ENCODE data around the gene INO80. TPM values are rescaled to one million over a fixed set of nuclear protein-coding genes. Genes with fewer than 3 reads are reported as not detected.
A peak's percentile ranks its signal among the peaks of the same experiment; 100 is the strongest.

Gene INO80
- total RNA-seq, 2 donors from 2014 or later = 27.2 to 64.4 TPM

DNA sequence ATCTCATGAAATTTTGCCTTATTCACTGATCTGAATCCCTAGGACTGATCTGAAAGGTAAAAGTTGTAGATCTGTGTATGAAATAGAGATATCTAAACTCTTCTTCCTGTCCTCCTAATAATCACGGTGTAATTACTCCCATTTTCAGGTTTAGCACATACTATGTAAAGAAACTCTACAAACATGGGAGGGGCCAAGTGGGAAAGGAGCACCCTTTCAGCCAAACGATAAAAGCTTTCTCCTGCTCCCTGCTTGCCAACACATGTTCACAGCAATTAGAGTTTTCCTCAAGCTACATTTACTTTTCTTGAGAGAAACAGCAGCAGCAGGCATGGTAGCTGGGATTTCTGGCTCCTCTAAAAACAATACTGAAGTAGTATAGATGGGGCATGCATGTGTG lies 91.2 kb downstream of the INO80 start:
- peaks cover 13 to 44% of the 10 kb centered on the region in 2 donors for H3K4me1 ChIP-seq (ENCODE audit: control insufficient read depth in 1 of 2, low read depth in 2 of 2)
- no peak for ATAC-seq (ENCODE audit: insufficient number of reproducible peaks, low FRiP score, low read depth)
- no peaks in the 10 kb centered on the region for H3K9me3 ChIP-seq
- H3K4me3 ChIP-seq = no peak overlapping the region
- H3K36me3 ChIP-seq = no peaks in the 10 kb centered on the region
- TF ChIP-seq, protein P1, sequence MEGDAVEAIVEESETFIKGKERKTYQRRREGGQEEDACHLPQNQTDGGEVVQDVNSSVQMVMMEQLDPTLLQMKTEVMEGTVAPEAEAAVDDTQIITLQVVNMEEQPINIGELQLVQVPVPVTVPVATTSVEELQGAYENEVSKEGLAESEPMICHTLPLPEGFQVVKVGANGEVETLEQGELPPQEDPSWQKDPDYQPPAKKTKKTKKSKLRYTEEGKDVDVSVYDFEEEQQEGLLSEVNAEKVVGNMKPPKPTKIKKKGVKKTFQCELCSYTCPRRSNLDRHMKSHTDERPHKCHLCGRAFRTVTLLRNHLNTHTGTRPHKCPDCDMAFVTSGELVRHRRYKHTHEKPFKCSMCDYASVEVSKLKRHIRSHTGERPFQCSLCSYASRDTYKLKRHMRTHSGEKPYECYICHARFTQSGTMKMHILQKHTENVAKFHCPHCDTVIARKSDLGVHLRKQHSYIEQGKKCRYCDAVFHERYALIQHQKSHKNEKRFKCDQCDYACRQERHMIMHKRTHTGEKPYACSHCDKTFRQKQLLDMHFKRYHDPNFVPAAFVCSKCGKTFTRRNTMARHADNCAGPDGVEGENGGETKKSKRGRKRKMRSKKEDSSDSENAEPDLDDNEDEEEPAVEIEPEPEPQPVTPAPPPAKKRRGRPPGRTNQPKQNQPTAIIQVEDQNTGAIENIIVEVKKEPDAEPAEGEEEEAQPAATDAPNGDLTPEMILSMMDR (IDR thresholded peaks at IDR 0.05) = no peak
- peak overlapping the region; percentile 76 to 78 for H3K27ac ChIP-seq
- no peaks in the 10 kb centered on the region for H3K27me3 ChIP-seq (replicated peaks; ENCODE audit: insufficient read depth)
- no peak for DNase-seq (ENCODE audit: low spot score)

DNA sequence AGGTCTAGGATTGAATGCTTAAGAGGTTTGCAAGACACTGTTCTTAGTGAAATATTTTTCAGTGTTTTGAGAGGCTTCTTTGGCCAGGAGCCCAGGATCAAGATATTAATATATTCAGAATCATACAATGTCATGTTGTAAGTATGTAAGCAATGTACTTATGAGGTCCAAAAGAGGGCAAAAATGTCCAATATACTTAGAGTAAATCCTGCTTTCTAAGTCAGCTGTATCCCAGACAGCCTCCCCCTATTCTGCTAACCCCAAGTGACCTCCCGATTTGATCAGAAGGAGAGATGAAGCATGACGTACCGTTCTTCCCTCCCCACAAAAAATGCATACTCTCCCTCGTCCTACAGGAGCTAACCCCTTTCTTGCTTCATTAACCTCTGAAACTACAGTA lies 91.9 kb downstream of the INO80 start:
- Histone ChIP-seq H3K9me3 (no peaks in the 10 kb centered on the region), H3K27me3 (replicated peaks; ENCODE audit: insufficient read depth) (no peaks in the 10 kb centered on the region), H3K4me1 (ENCODE audit: control insufficient read depth in 1 of 2, low read depth in 2 of 2) (peaks cover 13 to 44% of the 10 kb centered on the region in 2 donors), H3K4me3 (peak overlapping the region; percentile 11), H3K27ac (peak overlapping the region; percentile 76 to 78), H3K36me3 (no peaks in the 10 kb centered on the region)
- no peak for DNase-seq (ENCODE audit: low spot score)
- TF ChIP-seq, protein P1 (IDR thresholded peaks at IDR 0.05) = no peak
- ATAC-seq (ENCODE audit: insufficient number of reproducible peaks, low FRiP score, low read depth) = no peak

DNA sequence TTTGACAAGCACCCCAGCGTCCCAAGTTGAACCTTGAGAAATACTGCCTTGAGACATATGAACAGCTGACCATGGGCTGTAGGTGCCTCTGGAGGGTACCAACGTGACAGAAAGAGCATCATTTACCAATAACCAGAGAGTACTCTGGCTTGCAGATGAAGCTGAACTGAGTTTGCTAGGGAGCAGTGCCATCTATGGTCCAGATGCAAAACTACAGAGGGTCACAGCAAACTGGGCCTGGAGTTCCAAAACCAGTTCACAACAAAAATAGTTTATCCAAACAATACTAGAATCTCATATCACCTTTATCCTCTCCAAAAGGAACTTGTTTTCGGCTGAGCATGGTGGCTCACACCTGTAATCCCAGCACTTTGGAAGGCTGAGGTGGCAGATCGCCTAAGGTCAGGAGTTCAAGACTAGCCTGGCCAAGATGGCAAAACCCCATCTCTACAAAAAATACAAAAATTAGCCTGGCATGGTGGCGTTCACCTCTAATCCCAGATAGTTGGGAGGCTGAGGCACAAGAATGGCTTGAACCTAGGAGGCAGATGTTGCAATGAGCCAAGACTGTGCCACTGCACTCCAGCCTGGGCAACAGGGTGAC lies 93.5 kb downstream of the INO80 start:
- H3K27ac ChIP-seq = peak overlapping the region; percentile 47 to 76
- H3K4me1 ChIP-seq (ENCODE audit: control insufficient read depth in 1 of 2, low read depth in 2 of 2) = peaks cover 13 to 53% of the 10 kb centered on the region in 2 donors

DNA sequence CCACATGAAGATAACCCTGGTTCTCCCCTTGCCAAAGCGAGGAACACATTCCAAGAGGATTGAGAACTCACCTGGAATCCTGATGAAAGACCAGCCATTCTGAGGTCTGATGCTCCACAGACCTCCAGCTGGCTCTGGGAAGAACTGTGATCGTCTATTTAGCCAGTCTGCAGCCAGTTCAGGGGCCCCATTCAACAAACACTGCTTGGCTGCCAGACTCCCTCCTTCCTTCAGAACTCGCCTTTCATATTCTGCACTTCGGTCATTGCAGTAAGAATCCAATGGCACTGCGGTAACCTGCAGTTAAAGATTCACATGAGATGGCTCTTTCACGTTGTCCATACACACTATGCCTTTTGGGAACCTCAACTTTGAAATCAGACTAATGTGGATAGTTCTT lies 95.3 kb downstream of the INO80 start:
- H3K4me1 ChIP-seq (ENCODE audit: control insufficient read depth in 1 of 2, low read depth in 2 of 2) = peaks cover 10 to 48% of the 10 kb centered on the region in 2 donors
- ATAC-seq (ENCODE audit: insufficient number of reproducible peaks, low FRiP score, low read depth) = no peak

More for the DNA sequence above, 93.5 kb downstream of the INO80 start:
- H3K9me3 ChIP-seq = no peaks in the 10 kb centered on the region
- H3K36me3 ChIP-seq = no peaks in the 10 kb centered on the region
- H3K27me3 ChIP-seq (replicated peaks; ENCODE audit: insufficient read depth) = no peaks in the 10 kb centered on the region
- no peak for DNase-seq (ENCODE audit: low spot score)
- H3K4me3 ChIP-seq = no peak overlapping the region
- TF ChIP-seq, protein P1 (IDR thresholded peaks at IDR 0.05) = peak; percentile 74
- peak; percentile 58 for ATAC-seq (ENCODE audit: insufficient number of reproducible peaks, low FRiP score, low read depth)

DNA sequence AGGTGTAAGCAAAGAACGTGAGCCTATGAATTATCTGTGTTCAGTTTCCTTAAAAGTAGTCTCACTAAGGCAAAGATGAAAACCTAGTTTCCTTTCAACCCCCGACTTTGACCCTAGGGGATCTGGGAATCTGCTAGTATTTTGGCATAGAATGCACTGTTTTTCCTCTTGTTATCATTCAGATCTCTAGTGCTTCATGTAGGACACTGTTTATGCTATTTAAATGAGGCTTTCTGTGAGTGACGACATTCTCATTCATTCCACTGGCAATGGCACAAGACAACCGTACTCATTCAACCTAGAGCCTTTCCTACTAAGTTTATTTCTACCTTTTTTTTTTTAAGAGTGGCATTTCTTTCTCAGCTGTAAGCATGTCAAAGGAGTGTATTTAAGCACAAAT lies 95.8 kb downstream of the INO80 start:
- Histone ChIP-seq H3K4me1 (ENCODE audit: control insufficient read depth in 1 of 2, low read depth in 2 of 2) (peaks cover 7 to 42% of the 10 kb centered on the region in 2 donors), H3K9me3 (no peaks in the 10 kb centered on the region), H3K27ac (no peak overlapping the region), H3K4me3 (no peak overlapping the region), H3K27me3 (replicated peaks; ENCODE audit: insufficient read depth) (no peaks in the 10 kb centered on the region), H3K36me3 (no peaks in the 10 kb centered on the region)
- ATAC-seq (ENCODE audit: insufficient number of reproducible peaks, low FRiP score, low read depth) = no peak
- no peak for DNase-seq (ENCODE audit: low spot score)
- TF ChIP-seq, protein P1 (IDR thresholded peaks at IDR 0.05) = no peak

More for the DNA sequence above, 95.3 kb downstream of the INO80 start:
- Histone ChIP-seq H3K36me3 (no peaks in the 10 kb centered on the region), H3K4me3 (no peak overlapping the region), H3K9me3 (no peaks in the 10 kb centered on the region), H3K27me3 (replicated peaks; ENCODE audit: insufficient read depth) (no peaks in the 10 kb centered on the region), H3K27ac (no peak overlapping the region)
- TF ChIP-seq, protein P1 (IDR thresholded peaks at IDR 0.05) = no peak
- no peak for DNase-seq (ENCODE audit: low spot score)
